Activated gamma-delta T cell treated with Interleukin-2 at 50 U/mL for 16 hours (primary cell): ENCODE measurements around the gene PRRX2.

Experiments
- DNase-seq: peaks from one replicate; pipeline ENCODE4 v3.0.0-alpha.2; 2020

PRRX2 gene

DNA sequence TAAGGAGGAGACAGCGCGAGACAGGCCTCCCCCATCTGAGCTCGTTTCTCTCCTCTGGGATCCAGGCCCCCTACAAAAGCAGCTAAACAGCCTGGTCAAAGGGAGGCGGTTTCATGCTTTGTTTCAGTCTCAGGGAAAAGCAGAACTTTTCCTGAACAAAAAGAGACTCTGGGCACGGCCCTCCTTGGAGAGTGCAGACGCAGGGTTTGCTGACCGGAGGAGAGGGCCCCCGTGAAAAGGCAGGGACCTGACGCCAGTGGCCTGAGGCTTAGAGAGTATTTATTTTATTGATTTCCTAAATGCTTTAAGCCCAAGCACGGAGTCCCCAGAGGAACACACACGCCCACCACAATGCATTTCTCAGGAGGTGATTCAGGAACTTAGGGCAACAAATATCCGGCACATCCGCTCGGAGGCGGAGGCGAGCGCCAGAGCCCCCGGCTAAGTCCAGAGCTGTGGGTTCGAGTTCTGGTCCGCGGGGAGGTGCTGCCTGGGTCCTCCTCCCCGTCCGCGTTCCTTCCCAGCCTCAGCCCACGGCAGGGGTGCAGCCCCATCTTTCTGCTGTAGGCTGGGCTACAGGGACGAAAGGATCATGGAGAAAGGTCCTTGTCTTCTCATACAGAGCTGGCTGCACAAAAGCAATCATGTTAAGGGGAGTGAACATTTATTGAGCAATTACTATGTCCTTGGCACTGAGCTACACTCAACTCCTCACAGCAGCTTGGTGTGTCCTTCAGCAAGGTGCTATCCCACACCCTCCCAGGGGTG, 47.4 kb downstream of the PRRX2 start:
- DNase-seq = no peak

DNA sequence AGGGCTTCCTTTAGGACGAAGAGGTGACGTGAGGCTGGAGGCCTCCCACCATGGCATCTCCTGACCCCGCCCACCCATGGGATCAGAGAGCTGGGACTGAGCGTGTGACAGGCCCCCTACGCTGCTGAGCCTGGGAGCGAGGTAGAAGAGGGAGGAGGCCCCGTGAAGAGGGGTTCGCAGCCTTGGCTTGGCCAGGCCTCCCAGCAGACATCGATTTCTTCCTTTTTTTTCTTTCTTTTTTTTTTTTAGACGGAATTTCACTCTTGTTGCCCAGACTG, 47.9 kb downstream of the PRRX2 start:
- no peak for DNase-seq

DNA sequence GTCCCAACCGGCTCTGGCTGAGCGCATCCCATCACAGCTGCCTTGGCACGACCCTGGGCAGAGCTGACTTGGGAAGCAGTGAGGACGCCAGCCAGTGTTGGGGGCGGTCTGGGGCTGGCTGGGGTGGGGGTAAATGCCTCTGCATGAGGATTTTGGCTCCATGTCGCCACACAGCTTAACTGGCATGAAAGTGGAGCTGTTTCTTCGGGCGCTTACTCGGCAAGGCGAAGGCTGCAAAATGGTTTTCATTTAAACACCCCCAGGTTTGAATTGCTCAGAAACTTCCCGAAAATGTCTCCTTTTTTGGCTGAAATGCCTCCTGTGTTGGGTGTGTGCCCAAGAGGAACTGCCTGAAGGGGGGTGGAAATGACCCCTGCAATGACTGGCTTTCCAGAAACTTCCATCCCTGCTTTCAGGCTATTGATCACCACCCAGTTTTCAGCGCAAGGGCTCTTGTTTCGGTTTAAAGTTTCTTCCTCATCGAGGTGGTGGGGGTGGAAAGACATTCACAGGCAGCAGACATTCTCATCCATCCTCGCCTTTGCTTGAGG, 49.1 kb downstream of the PRRX2 start:
- DNase-seq = no peak

DNA sequence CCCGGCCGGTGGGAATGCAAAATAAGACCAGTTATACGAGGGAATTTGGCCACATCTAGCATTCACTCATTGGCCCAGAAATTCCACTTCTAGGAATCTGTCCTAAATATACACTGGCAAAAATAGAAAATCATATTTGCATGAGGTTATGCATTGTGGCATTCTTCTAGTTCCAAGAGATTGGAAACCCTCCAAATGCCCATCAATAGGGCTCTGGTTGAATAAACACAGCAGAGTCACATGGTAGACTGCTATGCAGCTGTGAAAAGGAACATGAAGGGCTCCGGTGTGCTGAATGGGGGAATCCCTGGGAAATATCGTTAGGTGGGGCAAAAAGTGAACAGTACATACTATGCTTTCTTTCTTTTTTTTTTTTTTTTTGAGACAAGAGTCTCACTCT, 50.6 kb downstream of the PRRX2 start:
- no peak for DNase-seq

DNA sequence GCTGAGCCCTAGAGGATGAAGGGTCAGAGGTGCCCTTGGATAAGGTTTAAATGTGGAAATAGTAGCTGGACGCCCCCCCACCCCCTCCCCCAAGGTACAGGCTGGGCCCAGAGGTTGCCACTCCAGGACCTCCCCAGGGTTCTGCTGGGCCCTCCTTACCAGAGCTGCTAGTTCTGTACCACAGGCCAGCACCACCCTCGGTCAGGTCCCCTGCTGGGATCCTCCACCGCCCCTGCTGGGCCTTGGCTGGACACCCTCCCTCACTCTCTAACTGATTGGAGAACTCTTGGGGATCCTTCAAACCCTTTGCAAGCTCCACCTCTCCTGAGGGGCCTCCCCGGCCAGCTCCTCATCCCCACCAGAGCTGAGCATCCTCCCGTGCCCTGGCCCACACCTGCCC, 52.5 kb downstream of the PRRX2 start:
- DNase-seq = no peak

DNA sequence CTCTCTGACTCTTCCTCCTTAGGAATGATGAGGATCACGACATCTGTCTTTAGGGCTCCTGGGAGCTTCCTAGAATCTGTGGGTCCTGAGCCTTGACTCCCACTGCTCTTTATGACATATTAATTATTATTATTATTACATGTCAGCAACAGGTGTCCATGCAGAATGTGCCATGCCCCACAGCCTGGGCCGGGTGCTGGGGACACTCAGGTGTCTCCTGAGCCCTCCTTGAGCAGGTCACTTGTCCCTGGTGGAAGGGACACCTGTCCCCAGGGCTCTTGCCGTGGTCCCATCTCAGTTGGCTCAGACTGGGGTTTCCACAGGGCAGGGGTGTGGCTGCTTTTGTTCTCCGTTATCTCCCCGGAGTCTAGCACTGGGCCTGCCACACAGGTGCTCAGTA, 53.2 kb downstream of the PRRX2 start:
- DNase-seq = no peak

DNA sequence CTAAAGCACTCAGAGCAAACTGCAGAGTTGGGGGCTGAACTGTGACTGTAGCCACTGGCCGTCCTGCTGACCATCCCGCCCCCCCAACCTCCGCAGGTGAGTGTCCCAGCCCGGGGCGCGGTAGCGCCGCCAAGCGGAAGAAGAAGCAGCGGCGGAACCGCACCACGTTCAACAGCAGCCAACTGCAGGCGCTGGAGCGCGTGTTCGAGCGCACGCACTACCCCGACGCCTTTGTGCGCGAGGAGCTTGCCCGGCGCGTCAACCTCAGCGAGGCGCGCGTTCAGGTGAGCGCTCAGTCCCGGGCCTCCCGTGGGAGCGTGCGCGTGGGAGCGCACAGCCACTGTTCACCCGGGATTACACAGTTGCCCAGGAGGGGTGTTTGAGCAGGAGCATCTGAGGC, 53.7 kb downstream of the PRRX2 start:
- DNase-seq = no peak

DNA sequence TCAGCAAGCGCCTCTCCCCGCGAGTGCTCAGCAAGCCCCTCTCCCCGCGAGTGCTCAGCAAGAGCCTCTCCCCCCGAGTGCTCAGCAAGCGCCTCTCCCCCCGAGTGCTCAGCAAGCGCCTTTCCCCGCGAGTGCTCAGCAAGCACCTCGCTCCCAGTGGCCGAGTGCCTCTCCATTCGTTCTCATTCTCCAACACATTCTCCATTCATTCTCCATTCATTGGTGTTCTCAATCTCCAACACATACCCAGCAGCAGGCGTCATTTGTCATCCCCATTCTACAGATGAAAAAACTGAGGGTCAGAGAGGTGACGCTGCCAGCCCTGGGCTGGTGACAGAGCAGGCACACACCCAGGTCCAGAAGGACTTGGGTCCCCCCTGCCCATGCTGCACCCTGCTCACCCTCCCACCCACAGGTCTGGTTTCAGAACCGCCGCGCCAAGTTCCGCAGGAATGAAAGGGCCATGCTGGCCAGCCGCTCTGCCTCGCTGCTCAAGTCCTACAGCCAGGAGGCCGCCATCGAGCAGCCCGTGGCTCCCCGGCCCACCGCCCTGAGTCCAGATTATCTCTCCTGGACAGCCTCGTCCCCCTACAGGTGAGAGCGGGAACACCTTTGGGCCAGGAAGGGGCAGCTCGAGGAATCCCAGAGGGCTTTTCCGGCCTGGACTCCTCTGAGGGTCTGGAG, 54.9 kb downstream of the PRRX2 start:
- DNase-seq = no peak

DNA sequence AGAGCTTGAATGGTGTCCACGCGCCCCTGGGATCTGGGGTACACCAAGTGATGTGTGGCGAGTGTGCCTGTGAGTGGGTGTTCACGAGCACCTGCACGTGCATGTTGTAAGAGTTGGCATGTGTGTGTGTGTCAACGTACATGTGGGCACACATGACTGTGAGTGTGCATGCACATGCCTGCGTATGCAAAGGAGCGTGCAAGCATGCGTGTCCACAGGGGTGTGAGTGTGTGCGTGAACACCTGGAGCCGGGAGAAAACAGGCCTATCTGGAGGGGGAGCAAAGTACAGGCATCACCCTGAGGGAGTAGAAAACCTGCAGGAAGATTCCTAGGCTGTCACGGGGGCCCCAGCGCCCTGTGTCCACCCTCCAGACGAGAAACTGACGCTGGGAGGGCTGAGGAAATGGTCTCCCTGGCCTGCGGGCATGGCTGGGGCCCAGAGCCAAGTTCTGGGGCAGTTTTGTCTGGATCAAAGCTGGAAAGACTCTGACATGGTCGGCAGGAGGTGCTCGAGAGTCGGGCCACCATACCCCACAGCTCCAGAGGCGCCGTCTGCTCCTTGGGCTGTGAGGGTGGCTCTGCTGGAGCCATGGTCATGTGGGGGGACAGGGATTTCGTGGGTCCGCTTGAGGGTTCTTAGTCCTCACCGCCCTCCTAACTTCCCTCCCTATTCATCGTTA, 55.6 kb downstream of the PRRX2 start:
- no peak for DNase-seq

DNA sequence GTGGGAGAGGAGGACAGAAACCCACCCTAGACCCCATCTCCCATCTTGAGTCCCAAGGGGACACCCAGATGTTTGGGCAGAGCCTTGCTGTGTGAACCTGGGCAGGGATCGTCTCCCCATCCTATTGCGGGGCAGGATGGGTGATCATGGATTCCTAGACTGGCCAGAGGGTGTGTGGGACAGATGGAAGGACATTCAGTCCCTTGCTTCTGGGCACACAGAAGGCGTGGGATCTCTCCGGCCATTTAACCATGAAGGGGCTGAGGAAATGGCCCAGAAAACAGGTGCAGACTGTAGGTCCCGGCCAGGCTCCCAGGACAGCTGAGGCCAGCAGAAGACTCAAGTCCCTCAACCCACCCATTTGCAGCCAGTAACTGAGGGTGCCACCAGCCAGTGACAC, 57.5 kb downstream of the PRRX2 start:
- no peak for DNase-seq

DNA sequence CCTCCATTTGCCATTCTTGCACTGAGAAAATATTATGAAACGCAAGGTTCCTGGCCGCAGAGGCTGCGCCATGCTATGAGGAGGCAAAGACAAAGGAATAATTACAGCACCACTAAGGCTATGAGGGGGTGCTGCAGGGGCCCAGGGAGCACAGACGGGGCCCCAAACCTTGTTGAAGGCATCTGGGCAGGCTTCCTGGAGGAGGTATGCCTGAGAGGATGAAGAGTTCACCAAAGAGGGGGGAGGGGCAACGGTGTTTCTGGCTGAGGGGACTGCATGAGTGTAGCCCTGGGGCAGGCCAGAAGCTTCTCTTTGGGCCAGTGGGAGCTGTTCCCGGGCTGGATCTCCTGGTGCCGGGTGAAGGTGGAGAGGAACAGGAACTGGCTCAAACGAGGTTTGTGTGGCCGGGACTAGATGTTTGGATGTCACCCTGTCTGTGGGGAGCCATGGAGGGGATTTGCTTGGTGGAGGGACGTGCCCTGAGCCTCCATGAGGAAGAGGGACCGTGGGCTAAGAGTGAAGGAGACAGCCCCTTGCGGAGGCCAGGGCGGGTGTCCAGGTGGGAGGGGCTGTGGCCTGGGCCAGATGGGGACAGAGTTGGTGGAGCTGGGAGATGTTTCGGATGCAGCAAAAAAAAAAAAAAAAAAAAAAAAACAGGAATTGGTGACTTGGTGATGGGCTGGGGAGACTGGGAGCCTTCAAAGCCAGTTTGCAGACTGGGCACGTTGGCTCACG, 59.2 kb downstream of the PRRX2 start:
- DNase-seq = no peak

DNA sequence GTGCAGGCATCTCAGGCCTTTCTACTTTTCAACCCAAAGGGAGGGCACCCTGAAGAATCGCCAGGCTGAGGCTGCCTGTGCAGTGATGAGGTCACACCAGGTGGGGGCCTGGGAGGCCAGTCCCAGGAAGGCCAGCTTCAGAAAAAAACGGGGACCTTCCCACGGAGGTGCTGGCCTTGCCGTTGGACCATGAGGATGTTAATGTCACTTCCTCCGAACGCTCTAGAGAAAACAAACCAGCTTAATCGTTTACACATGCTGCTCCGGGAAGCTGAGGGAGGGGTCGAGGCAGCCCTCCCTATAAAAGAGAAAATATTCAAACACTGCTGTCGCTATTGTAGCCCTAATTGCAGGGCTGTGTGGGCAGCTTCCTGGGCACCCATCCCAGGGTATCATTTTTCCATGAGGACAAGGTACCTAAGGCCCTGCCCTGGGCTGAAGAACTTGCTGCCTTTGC, 60.4 kb downstream of the PRRX2 start:
- DNase-seq = no peak

DNA sequence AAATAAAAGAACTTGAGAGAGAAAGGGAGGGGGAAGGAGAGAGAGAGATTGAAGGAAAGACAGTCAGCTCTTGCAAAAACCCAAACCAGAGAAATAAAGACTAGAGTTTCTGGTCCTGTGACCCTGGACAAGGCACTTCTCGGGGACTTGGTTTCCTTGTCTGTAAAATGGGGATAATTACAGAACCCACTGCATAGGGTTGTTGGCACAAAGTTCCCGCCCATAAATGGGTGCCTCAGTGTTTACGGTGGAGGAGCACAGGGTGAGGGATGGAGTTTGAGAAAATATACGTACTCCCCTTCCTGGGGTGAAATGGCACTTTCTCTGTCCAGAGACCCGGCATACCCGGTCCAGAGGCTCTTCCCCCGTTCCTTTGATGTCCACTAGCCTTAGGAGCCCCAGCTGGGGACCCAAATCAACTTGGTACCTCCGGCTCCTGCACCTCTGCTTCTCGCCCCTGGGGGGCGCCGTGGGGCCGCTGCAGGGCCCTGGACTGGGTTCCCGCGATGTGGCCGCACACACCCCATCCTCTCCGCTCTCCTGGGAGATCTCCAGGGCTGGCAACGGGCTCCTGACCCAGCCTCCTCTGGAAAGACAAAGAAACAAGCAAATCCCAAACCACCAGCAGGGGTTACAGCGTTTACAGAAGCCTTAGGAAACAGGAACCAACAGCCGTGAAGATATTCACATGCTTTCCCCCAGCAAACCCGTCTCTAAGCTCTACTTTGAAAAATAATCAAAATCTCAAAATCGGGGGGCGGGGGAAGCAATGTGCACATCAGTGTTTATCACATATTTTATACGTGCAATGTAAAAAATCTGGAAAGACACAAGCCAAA, 61.1 kb downstream of the PRRX2 start:
- peak; percentile 45 for DNase-seq

DNA sequence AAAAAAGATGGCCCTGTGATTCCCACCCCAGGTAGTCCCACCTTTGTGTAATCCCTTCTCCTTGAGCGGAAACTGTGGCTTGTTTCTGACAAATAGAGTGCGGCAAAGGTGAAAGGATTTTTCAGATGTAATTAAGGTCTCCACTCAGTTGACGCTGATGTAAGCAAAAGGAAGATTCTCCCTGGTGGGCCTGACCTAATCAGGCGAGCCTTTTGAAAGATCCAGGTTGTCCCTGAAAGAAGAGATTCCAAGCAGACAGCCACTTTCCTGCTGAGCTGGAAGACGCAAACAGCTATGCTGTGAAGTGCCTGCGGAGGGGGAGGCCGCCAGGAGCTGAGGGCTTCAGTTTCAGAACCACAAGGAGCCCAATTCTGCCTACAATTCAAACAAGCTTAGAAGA, 63.3 kb downstream of the PRRX2 start:
- no peak for DNase-seq

DNA sequence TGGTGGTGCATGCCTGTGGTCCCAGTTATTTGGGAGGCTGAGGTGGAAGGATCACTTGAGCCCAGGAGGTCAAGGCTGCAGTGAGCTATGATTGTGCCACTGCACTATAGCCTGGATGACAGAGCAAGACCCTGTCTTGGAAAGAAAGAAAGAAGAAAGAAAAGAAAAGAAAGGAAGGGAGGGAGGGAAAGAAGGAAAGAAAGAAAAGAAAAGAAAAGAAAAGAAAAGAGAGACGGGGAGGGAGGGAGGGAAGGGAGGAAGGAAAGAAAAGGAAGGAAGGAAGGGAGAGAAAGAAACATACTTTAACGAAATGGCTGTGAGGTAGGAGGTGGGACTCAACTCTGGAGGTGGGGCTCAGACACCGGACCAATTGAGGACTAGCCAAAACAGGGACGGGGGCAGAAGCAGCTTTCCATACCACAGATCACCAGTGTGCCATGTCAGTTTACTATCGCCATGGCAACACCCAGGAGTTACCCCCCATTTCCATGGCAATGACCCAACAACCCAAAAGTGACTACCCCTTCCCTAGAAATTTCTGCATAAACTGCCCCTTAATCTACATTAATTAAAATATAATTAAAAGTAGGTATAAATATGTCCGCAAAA, 66.1 kb downstream of the PRRX2 start:
- DNase-seq = no peak

DNA sequence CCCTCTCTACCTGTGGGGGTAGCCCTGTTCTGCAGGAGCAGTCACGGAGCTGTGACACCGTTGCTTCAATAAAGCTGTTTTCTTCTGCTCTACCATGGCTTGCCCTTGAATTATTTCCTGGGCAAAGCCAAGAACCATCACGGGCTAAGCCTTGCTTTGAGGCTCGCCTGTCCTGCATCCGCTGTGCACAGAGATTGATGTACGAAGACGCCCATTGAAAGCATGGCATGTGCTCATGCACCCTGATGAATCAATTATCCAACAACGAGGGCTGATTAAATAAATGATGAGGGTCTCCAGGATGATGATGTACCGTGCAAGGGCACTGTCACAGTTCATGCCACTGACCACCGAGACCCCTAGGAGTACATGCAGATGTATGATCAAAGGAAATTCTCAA, 66.7 kb downstream of the PRRX2 start:
- DNase-seq = no peak

DNA sequence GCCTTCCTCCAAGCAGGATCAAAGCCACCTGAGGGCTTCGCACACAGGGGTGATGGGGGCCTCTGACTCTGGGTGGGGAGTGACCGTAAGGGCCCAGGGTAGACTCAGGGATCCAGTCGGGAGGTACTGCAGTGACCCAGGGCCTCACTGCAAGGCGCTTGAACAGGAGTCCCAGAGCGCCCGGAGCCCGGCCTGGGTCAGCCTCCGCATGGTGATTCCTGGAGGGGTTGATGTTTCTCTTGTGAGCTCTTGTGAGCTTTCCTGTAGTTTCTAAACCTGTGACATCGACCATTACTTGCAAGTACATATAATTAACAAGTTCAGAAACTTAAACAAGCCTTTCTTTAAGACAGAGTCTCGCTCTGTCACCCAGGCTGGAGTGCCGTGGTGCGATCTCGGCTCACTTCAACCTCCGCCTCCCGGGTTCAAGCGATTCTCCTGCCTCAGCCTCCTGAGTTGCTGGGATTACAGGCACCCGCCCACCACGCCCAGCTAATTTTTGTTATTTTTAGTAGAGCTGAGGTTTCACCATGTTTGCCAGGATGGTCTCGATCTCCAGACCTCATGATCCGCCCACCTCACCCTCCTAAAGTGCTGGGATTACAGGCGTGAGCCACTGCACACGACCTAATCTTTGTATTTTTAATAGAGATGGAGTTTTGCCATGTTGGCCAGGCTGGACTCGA, 67.6 kb downstream of the PRRX2 start:
- no peak for DNase-seq

DNA sequence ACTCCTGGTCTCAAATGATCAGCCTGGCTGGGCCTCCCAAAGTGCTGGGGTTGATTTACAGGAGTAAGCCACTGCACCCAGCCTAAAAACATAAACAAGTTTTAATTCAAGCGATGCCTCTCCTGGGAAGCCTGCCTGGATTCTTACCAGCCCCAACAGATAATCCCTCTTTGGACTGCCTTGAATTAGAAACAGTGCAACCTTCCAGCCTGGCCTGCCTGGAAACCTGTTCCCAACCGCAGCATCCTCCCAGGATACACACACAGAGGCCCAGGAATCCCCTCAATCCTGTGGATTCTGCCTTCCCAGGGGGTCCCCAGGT, 68.1 kb downstream of the PRRX2 start:
- no peak for DNase-seq

DNA sequence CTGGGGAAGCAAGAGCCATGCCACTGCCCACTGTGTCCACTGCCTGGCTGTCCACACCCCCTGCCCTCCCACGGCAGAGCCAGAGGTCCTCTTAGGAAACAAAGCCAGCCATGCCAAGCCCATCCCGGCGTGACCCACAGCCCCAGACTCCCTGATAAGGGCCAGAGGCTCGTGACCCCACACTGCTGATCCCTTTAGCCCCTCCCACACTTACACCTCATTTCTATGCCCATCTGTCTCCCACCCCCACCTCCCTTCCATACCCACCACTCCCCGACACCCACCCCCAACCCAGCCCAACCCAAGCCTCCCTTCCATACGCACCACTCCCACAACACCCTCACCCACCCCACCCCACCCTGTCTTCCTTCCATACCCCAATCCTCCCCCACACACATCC, 70.1 kb downstream of the PRRX2 start:
- no peak for DNase-seq

DNA sequence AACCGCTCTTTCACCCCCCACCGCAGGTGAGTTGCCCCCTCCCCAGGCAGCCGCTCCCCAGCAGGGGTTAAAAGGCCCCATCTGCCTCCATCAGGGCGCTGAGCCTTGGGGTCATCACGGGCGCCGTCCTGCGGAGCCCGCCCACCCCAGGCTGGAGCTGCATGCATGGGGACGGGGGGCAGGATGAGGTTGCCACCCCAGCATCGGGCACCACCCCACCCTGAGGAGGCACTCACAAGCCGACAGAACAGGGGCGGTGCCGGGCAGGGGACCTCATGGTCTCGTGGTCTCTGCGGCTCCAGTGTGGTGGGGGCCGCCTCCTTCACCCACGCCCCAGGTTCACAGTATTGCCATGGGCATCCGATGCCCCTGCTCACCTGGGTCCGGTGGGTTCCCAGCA, 70.9 kb downstream of the PRRX2 start:
- no peak for DNase-seq

DNA sequence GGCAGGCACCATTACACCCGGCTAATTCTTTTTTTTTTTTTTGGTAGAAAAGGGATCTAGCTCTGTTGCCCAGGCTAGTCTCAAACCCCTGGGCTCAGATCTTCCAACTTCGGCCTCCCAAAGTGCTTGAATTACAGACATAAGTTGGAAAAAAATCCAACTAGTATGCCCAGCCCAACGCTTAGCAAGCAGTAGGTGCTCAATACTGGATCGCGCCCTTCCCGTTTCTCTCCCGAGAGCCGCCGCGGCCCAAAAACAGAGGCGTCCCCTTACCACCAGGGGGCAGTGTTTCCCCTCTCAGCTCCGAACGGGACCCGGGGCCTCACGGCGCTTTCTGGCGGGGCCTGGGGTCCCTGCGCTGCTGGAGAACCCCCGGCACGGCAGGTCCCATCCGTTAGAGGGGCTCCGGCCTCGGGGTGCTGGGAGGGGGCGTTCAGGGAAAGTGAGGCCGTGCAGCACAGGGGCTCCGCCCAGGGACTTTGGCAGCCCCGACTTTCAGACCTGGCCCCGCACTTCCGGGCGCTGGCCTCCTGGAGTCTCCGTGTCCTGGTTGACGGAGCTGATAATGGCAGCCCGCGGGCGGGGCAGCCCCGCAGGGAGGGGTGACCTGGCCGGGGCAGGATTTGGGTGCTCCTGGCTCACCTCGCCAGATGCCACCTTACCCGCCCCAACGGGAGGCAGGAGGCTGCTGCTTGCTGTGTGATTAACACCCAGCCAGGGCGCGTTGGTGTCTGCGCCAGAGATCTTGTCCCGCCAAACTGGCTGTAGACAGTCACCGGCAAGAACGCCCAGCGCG, 72.2 kb downstream of the PRRX2 start:
- DNase-seq = peak; percentile 87
